ENCODE results near the gene CFDP1. TPM values are rescaled to one million over a fixed set of nuclear protein-coding genes. Genes with fewer than 3 reads are reported as not detected.

CFDP1 gene
- polyA plus RNA-seq, 3 donors, result 12.9 to 23.2 (median 19.0) TPM

- peaks cover 90 to 92% of the 10 kb centered on the region in 2 donors for H3K36me3 Mint-ChIP-seq
- WGBS (ENCODE audit: insufficient coverage), result 100% methylated on average over 3 of the region's 6 CpGs
Measured at GRCh38 chr16:75294773-75295459, 138.4 kb downstream of the CFDP1 start.

GRCh38 chr16:75293772-75294171 is 139.5 kb downstream of the CFDP1 start:
- no peak overlapping the region for H3K9ac ChIP-seq (ENCODE audit: insufficient read depth, low read length, poor library complexity, severe bottlenecking)
- H3K27me3 ChIP-seq (ENCODE audit: control insufficient read depth in 2 of 2, insufficient read depth in 2 of 2, low read length in 2 of 2), result peaks cover 0 to 5% of the 10 kb centered on the region in 2 donors
- H3K9me3 ChIP-seq (replicated peaks in 1 of 2; ENCODE audit: control insufficient read depth in 1 of 2, insufficient read depth in 1 of 2, low read length in 2 of 2), result no peaks in the 10 kb centered on the region
- H3K4me2 ChIP-seq (replicated peaks; ENCODE audit: extremely low read depth, low read length, poor library complexity, severe bottlenecking), result no peak overlapping the region
- peaks cover 87 to 89% of the 10 kb centered on the region in 2 donors for H3K36me3 Mint-ChIP-seq
- no peak overlapping the region for H3K27ac ChIP-seq (ENCODE audit: low read depth in 1 of 2, low read length in 2 of 2)
- 93% methylated on average over 2 of the region's 6 CpGs for WGBS (ENCODE audit: insufficient coverage)
- no peaks in the 10 kb centered on the region for H4K20me1 ChIP-seq (ENCODE audit: insufficient read depth, low read length)
- H3K36me3 ChIP-seq (replicated peaks in 1 of 2; ENCODE audit: control insufficient read depth in 1 of 2, insufficient read depth in 2 of 2, low read length in 2 of 2), result peaks cover 4 to 69% of the 10 kb centered on the region in 2 donors
- H3K4me1 Mint-ChIP-seq, result no peaks in the 10 kb centered on the region
- H3K4me3 Mint-ChIP-seq, result no peak overlapping the region
- H3K27me3 Mint-ChIP-seq (ENCODE audit: low read depth in 3 of 3), result peaks cover 6 to 45% (median 25%) of the 10 kb centered on the region in 3 donors
- no peak for DNase-seq
- H3K9me3 Mint-ChIP-seq, result peaks cover 0 to 2% (median 0%) of the 10 kb centered on the region in 7 donors
- no peaks in the 10 kb centered on the region for H3K79me2 ChIP-seq (ENCODE audit: insufficient read depth, low read length)
- no peak for TF ChIP-seq CTCF (IDR thresholded peaks at IDR 0.05)
- no peak overlapping the region for H3K4me3 ChIP-seq (replicated peaks in 1 of 3; ENCODE audit: low read depth in 2 of 3, low read length in 3 of 3)
- H3K27ac Mint-ChIP-seq, result no peak overlapping the region
- H3K4me1 ChIP-seq (ENCODE audit: control insufficient read depth in 1 of 2, insufficient read depth in 2 of 2, low read length in 2 of 2), result no peaks in the 10 kb centered on the region
- intact Hi-C loops (cut with micrococcal nuclease), result no loop called here
- H2AFZ ChIP-seq (ENCODE audit: insufficient read depth, low read depth, low read length, poor library complexity, severe bottlenecking), result no peak overlapping the region

More at GRCh38 chr16:75294773-75295459, 138.4 kb downstream of the CFDP1 start:
- no peak overlapping the region for H3K4me3 ChIP-seq (replicated peaks in 1 of 3; ENCODE audit: low read depth in 2 of 3, low read length in 3 of 3)
- DNase-seq, result no peak
- no peak overlapping the region for H2AFZ ChIP-seq (ENCODE audit: insufficient read depth, low read depth, low read length, poor library complexity, severe bottlenecking)
- intact Hi-C loops (cut with micrococcal nuclease), result no loop called here
- no peak overlapping the region for H3K9ac ChIP-seq (ENCODE audit: insufficient read depth, low read length, poor library complexity, severe bottlenecking)
- H4K20me1 ChIP-seq (ENCODE audit: insufficient read depth, low read length), result no peaks in the 10 kb centered on the region
- no peak overlapping the region for H3K27ac Mint-ChIP-seq
- H3K4me1 ChIP-seq (ENCODE audit: control insufficient read depth in 1 of 2, insufficient read depth in 2 of 2, low read length in 2 of 2), result no peaks in the 10 kb centered on the region
- H3K4me3 Mint-ChIP-seq, result no peak overlapping the region
- H3K9me3 ChIP-seq (replicated peaks in 1 of 2; ENCODE audit: control insufficient read depth in 1 of 2, insufficient read depth in 1 of 2, low read length in 2 of 2), result no peaks in the 10 kb centered on the region
- H3K9me3 Mint-ChIP-seq, result peaks cover 0 to 3% (median 0%) of the 10 kb centered on the region in 7 donors
- H3K4me2 ChIP-seq (replicated peaks; ENCODE audit: extremely low read depth, low read length, poor library complexity, severe bottlenecking), result no peak overlapping the region
- no peak overlapping the region for H3K27ac ChIP-seq (ENCODE audit: low read depth in 1 of 2, low read length in 2 of 2)
- H3K27me3 ChIP-seq (ENCODE audit: control insufficient read depth in 2 of 2, insufficient read depth in 2 of 2, low read length in 2 of 2), result peaks cover 0 to 1% of the 10 kb centered on the region in 2 donors
- H3K4me1 Mint-ChIP-seq, result no peaks in the 10 kb centered on the region
- H3K27me3 Mint-ChIP-seq (ENCODE audit: low read depth in 3 of 3), result peaks cover 8 to 39% (median 33%) of the 10 kb centered on the region in 3 donors
- H3K79me2 ChIP-seq (ENCODE audit: insufficient read depth, low read length), result no peaks in the 10 kb centered on the region
- TF ChIP-seq CTCF (IDR thresholded peaks at IDR 0.05), result no peak
- H3K36me3 ChIP-seq (replicated peaks in 1 of 2; ENCODE audit: control insufficient read depth in 1 of 2, insufficient read depth in 2 of 2, low read length in 2 of 2), result peaks cover 4 to 77% of the 10 kb centered on the region in 2 donors

All from CD14-positive monocyte (primary cell).